Stimulated activated CD8-positive, alpha-beta memory T cell treated with anti-CD3 and anti-CD28 coated beads, Interleukin-15, amount 100 ng/mL, for 24 hours (primary cell): Measurements from ENCODE around the gene PLCG2.
A peak's percentile ranks its signal among the peaks of the same experiment; 100 is the strongest.

Source experiments
- DNase-seq: peaks from one replicate; pipeline ENCODE4 v3.0.0-alpha.2; 2020; ENCODE audit warnings: low read depth

Gene PLCG2

GRCh38 chr16:81816351-81816750 lies 37.3 kb downstream of the PLCG2 start:
- DNase-seq: no peak

GRCh38 chr16:81816793-81817210 lies 37.7 kb downstream of the PLCG2 start:
- DNase-seq: no peak

GRCh38 chr16:81817296-81817695 lies 38.2 kb downstream of the PLCG2 start:
- no peak for DNase-seq

- DNase-seq: no peak
These were observed 38.9 kb downstream of the PLCG2 start for GRCh38 chr16:81817789-81818567.

GRCh38 chr16:81818568-81818896 lies 39.4 kb downstream of the PLCG2 start:
- DNase-seq: no peak

GRCh38 chr16:81818905-81819304 lies 39.8 kb downstream of the PLCG2 start:
- DNase-seq: no peak

GRCh38 chr16:81821436-81822128 lies 42.5 kb downstream of the PLCG2 start:
- no peak for DNase-seq

- DNase-seq: no peak
These were observed 44.0 kb downstream of the PLCG2 start for GRCh38 chr16:81823111-81823510.

- no peak for DNase-seq
These were observed 44.6 kb downstream of the PLCG2 start for GRCh38 chr16:81823734-81824133.

- no peak for DNase-seq
These were observed 47.4 kb downstream of the PLCG2 start for GRCh38 chr16:81826523-81826922.

- no peak for DNase-seq
These were observed 51.9 kb downstream of the PLCG2 start for GRCh38 chr16:81830845-81831540.

GRCh38 chr16:81831722-81832126 lies 52.6 kb downstream of the PLCG2 start:
- DNase-seq: peak; percentile 12

- DNase-seq: no peak
These were observed 53.9 kb downstream of the PLCG2 start for GRCh38 chr16:81832801-81833547.

- DNase-seq: no peak
These were observed 54.7 kb downstream of the PLCG2 start for GRCh38 chr16:81833751-81834150.

GRCh38 chr16:81834868-81835267 lies 55.8 kb downstream of the PLCG2 start:
- no peak for DNase-seq

GRCh38 chr16:81836279-81837054 lies 57.4 kb downstream of the PLCG2 start:
- no peak for DNase-seq

GRCh38 chr16:81837312-81837751 lies 58.2 kb downstream of the PLCG2 start:
- DNase-seq: no peak

GRCh38 chr16:81838794-81839193 lies 59.7 kb downstream of the PLCG2 start:
- no peak for DNase-seq

GRCh38 chr16:81841722-81842121 lies 62.6 kb downstream of the PLCG2 start:
- DNase-seq: no peak

GRCh38 chr16:81842564-81843242 lies 63.6 kb downstream of the PLCG2 start:
- no peak for DNase-seq

GRCh38 chr16:81843243-81843582 lies 64.1 kb downstream of the PLCG2 start:
- DNase-seq: no peak
